D721Med (cell line): ENCODE results near the gene AP1S1.

ENCODE experiments used
- DNase-seq: peaks from one replicate; pipeline ENCODE4 v3.0.0; 2011; ENCODE audit warnings: low spot score; ENCODE audit not compliant: insufficient read length
- FAIRE-seq: peaks from 2 replicates; lab custom pipeline; 2011; peaks lifted over from hg19 to GRCh38; lab: Jason Lieb, UNC
- TF ChIP-seq, protein P1 (sequence below): IDR thresholded peaks from 2 replicates; pipeline ENCODE4 v1.5.1; 2012; ENCODE audit warnings: mild to moderate bottlenecking, control low read depth; ENCODE audit not compliant: insufficient read depth; ENCODE audit errors: missing control alignments

Gene AP1S1

DNA sequence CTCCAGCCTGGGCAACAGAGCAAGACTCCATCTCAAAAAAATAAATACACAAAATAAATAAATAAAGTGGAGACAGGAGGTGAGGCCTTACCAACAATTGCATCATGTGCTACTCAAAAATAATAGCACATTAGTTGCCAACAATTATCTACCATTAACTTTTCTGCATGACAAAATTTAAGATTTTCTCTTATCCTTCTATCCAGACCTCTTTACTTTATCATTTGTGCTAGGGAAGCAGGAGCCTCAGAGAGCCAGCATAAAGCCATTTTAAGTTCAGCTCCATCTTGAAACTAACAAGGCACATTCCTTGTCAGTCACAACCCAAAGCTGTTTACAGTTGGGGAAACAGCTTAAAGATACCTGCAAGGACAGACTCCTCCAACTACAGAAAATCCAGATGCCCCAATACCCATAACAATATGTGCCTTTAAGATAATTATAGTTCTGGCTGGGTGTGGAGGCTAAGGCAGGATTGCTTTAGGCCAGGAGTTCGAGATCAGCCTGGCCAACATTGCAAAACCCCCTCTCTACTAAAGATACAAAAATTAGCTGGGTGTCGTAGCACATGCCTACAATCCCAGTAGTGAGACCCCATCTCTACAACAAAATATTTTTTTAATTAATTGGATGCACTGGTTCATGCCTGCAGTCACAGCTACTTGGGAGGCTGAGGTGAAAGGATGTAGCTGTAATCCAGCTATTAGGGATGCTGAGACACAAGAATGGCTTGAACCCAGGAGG, 2.2 kb upstream of the AP1S1 start:
- TF ChIP-seq, protein P1, sequence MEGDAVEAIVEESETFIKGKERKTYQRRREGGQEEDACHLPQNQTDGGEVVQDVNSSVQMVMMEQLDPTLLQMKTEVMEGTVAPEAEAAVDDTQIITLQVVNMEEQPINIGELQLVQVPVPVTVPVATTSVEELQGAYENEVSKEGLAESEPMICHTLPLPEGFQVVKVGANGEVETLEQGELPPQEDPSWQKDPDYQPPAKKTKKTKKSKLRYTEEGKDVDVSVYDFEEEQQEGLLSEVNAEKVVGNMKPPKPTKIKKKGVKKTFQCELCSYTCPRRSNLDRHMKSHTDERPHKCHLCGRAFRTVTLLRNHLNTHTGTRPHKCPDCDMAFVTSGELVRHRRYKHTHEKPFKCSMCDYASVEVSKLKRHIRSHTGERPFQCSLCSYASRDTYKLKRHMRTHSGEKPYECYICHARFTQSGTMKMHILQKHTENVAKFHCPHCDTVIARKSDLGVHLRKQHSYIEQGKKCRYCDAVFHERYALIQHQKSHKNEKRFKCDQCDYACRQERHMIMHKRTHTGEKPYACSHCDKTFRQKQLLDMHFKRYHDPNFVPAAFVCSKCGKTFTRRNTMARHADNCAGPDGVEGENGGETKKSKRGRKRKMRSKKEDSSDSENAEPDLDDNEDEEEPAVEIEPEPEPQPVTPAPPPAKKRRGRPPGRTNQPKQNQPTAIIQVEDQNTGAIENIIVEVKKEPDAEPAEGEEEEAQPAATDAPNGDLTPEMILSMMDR = no peak
- DNase-seq = no peak
- FAIRE-seq = no peak

DNA sequence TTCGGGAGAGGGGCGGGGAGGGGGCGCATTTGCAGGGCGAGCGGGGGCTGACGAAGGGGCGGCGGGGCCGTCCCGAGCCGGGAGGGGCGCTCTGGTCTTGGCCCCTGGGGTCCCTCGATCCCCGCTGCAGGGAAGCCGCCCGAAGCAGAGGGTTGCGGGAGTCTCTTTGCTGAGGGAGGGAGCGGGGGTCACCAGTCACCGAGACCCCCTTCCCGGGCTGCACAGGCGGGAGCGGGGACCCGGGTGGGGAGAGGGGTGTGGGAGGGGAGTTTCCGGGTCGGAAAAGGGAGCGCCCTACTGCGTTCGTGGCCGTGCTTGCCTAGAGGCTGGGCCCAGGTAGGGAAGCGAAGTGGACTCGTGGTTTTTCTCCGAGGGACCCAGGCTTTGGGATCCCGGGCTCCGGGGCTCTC, 422 bp downstream of the AP1S1 start:
- FAIRE-seq = no peak
- DNase-seq = no peak

DNA sequence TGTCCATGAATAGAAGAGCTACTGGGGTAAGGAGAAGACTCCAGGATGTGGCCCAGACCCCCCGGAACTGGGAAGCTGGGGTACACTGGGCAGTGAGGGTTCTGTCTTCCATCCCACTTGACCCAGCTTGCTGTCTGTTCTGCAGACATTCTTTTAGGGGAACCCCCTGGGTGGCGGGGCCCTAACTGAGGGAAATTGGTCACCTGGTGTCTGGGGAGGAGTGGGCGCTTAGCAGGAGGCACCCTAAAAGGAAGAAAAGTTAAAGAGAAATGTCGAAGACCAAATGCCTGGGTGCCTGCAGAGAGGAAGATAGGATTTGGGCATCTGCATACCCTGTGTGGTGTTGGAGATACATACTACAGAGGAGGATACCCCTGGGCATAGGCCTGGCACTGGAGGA, 1.0 kb downstream of the AP1S1 start:
- TF ChIP-seq, protein P1 = no peak
- DNase-seq (no peak), FAIRE-seq (no peak)

More for the DNA sequence above, 422 bp downstream of the AP1S1 start:
- TF ChIP-seq, protein P1 = no peak

DNA sequence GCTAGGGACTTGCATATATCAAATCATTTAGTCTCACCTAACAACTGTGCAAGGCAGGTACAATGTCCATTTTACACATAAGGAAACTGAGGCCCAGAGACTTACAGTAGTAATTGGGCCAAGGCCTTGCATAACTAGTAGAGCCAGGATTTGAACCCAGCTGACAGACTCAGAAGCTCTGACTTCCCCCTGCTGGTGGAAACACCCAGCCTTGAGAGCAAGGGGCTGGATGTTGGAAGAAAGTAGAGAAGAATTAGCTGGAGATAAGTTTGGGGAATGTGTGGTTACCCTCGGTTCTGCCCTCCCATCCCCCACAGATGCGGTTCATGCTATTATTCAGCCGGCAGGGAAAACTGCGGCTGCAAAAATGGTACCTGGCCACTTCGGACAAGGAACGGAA, 2.0 kb downstream of the AP1S1 start:
- DNase-seq (no peak), FAIRE-seq (no peak)
- TF ChIP-seq, protein P1 = no peak

DNA sequence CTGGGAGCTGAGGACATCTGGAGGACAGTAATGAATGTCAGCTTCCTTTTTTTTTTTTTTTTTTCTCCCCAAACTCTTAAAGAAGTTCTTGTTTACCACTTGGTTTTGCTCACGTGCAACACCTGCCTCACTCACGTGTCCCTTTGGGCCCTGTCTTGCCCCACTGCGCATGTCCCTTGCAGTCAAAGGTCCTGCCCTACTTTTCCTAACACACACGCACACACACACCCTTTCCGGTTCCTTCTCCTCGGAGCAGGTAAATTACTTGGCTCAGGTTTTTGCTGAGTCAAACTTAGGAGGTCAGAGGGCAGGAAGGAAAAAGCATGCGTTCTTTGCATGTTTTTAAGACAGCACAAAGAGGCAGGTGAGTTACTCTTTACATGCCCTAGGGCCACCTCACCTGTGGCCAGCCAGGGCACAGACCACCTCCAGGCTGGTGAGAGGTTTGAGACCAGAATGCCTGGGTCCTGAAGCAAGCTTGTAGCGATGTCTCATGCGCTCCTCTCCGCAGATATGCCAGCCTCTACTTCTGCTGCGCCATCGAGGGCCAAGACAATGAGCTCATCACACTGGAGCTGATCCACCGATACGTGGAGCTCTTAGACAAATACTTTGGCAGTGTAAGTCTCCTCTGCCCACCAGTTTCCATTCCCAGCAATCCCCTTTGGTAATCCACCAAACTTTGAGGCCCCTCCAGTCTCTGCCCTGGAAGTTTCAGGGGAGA, 2.8 kb downstream of the AP1S1 start:
- DNase-seq (no peak), FAIRE-seq (no peak)
- TF ChIP-seq, protein P1 = no peak

DNA sequence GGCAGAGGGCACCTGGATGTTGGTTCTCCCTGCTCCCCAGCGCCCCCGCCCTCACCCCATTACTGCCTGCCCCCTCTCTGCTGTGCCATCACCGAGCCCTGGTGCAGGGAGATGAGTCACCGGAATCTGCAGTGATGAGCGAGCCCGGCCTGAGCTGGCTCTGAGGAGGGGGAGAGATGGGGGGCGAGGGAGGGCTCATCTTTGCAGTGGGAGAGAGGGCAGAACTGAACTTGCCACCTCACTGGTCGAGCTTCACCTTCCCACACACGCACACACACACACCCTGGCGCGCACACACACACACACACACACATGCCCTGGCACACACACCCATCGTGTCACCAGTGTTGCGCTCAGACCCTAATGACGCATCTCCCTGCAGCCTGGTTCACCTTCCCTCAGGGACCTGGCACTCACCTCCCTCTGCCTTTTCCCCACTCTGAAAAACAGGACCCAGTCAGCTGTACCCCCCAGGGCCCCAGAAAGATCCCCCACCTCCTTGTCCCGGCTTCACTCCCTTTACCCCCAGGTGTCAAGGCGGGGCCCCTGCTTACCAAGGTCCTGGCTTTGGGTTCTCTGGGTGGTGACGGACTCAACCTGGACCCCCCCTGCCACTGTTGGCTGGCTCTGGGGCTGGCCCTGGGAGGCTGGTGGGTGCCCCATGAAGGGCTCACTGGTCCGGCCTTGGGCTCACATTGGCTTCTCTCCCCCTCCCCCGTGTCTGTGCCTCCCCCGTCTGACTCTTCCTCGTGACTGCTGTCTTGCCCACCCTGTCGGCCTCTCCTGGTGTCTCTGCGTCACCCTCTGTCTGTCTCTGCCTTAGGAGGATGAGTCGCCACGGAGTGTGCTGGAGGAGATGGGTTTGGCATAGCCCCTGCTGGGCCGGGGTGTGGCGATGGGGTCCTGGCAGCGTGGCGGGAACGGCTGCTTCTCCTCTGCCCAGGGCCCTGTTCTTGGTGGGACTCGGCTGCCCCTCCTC, 5.7 kb downstream of the AP1S1 start:
- FAIRE-seq (no peak), DNase-seq (no peak)
- TF ChIP-seq, protein P1 = no peak
